ENCODE measurements around the gene PAN3. TPM values are rescaled to one million over a fixed set of nuclear protein-coding genes. Genes with fewer than 3 reads are reported as not detected.
"Not testable (repeated sequence)": the region's sequence is repeated elsewhere in the genome, so short reads cannot be mapped to it uniquely, and the experiment has no call there.

PAN3 gene, protein sequence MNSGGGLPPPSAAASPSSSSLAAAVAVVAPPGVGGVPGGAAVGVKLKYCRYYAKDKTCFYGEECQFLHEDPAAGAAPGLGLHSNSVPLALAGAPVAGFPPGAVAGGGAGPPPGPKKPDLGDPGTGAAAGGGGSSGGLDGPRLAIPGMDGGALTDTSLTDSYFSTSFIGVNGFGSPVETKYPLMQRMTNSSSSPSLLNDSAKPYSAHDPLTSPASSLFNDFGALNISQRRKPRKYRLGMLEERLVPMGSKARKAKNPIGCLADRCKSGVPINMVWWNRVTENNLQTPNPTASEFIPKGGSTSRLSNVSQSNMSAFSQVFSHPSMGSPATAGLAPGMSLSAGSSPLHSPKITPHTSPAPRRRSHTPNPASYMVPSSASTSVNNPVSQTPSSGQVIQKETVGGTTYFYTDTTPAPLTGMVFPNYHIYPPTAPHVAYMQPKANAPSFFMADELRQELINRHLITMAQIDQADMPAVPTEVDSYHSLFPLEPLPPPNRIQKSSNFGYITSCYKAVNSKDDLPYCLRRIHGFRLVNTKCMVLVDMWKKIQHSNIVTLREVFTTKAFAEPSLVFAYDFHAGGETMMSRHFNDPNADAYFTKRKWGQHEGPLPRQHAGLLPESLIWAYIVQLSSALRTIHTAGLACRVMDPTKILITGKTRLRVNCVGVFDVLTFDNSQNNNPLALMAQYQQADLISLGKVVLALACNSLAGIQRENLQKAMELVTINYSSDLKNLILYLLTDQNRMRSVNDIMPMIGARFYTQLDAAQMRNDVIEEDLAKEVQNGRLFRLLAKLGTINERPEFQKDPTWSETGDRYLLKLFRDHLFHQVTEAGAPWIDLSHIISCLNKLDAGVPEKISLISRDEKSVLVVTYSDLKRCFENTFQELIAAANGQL
- 18.4 and 18.5 TPM in 2 replicates for total RNA-seq (2014; rRNA removed; shearing (Covaris generic))
- 14.9 and 20.6 TPM in 2 replicates for polyA plus RNA-seq (2015; cell fraction: cytosol; rRNA removed)
- 49.7 and 65.9 TPM in 2 replicates for polyA plus RNA-seq (2015; cell fraction: nucleus; rRNA removed)

DNA sequence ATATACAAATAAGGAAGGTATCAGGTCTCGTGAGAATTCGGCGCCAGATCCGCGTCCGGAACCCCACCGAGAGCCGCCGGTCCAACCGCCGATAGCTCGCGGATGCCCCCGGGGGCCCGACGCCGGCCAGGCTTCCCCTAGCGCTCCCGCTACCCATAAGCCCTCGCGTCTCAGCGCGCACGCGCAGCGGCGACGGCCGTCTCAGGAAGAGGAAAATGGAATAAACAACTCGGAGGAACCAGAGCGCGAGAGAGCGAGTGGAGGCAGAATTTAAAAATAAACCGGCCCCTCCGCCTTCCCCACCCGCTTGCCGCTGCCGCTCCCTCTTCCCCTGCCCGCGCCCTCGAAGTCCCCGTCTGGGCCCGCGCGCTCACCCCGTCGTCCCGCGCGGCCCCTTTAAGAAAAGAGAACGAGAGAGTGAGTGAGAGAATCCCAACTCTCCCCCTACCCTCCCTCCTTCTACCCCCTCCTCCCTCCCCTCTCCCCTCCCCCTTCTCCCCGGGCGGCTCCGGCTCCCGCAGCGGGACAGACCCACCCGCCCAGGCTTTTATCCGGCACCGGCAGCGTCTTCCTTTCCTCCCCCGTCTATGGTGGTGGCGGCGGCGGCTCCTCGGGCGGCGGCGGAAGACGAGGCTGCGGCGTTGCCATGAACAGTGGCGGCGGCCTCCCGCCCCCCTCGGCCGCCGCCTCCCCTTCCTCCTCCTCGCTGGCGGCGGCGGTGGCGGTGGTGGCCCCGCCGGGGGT is at the start of gene PAN3:
Gene PAN3 (plus strand): TSS at position 534 of the 744 bp plus-strand sequence. CDS start 113 bp downstream, at position 647.
- in situ Hi-C loops (cut with HindIII; ENCODE audit: low pct_unique_long_range_greater_than_20kb, low sequenced_read_pairs), result no loop called here
- peak; percentile 87 for DNase-seq (ENCODE audit: low read depth, low spot score)

DNA sequence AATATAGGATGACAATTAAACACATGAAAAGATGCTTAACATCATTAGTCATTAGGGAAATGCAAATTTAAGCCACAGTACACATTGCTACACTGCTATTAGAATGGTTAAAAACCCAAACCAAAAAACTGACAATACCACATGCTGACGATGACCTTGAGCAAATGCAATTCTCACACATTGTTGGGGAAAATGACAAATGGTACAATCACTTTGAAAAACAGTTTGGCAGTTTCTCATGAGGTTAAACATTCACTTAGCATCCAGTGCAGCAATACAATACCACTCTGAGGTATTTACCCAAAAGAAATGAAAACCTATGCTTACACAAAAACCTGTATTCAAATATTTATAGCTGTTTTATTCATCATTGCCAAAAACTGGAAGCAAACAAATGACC is 49.3 kb upstream of the PAN3 start:
- DNase-seq (ENCODE audit: low read depth, low spot score), result no peak
- in situ Hi-C loops (cut with HindIII; ENCODE audit: low pct_unique_long_range_greater_than_20kb, low sequenced_read_pairs), result no loop called here

DNA sequence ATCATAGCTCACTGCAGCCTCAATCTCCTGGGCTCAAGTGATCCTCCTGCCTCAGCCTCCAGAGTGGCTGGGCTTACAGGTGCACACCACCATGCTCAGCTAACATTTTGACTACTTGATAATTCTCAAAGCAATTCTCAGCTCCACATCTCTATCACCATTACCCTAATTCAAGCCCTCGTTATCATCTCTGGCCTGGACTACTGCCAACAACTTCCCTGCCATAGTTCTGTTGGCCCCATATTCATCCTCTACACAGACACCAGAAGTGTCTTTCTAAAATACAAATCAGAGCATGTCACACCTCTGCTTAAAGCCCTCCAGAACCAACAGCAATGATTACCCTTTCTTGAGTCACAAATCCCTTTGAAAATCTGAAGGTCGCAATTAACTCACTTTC is 45.9 kb upstream of the PAN3 start:
- in situ Hi-C loops (cut with HindIII; ENCODE audit: low pct_unique_long_range_greater_than_20kb, low sequenced_read_pairs), result no loop called here
- DNase-seq (ENCODE audit: low read depth, low spot score), result no peak

DNA sequence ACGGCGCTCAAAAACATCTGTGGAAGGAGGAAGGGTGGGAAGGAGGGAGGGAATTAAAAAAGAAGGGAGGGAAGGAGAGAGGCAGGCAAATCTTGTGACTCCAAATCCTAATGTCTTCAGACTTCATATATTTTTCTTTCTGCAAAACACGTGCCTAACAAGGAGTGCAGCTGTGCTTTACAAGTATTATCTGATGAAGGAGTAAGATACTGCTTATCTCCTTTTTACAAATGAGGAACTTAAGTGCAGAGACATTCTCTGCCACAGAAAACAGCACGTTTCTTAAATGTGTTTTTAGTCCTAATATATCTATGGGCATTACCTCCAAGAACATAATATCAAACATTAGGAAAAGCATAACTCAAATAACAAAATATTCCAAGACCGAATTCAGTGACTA is 44.5 kb upstream of the PAN3 start:
- in situ Hi-C loops (cut with HindIII; ENCODE audit: low pct_unique_long_range_greater_than_20kb, low sequenced_read_pairs), result no loop called here

DNA sequence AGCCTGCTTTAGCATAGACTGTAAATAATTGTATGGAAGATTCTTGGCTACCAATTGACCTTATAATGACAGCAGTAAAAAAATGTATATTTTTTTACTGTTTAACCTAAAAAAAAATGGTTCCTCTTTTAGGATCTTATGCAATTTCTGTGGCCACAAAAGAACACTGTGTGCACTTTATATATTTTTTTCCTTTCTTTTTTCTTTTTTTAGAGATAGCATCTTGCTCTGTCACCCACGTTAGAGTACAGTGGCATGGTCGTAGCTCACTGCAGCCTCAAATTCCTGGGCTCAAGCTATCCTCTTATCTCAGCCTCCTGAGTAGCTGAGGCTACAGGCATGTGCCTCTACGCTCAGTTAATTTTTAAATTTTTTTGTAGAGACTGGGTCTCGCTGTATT is 44.0 kb upstream of the PAN3 start:
- no peak for DNase-seq (ENCODE audit: low read depth, low spot score)
- in situ Hi-C loops (cut with HindIII; ENCODE audit: low pct_unique_long_range_greater_than_20kb, low sequenced_read_pairs), result no loop called here

More for the DNA sequence above, 44.5 kb upstream of the PAN3 start:
- DNase-seq (ENCODE audit: low read depth, low spot score), result no peak

DNA sequence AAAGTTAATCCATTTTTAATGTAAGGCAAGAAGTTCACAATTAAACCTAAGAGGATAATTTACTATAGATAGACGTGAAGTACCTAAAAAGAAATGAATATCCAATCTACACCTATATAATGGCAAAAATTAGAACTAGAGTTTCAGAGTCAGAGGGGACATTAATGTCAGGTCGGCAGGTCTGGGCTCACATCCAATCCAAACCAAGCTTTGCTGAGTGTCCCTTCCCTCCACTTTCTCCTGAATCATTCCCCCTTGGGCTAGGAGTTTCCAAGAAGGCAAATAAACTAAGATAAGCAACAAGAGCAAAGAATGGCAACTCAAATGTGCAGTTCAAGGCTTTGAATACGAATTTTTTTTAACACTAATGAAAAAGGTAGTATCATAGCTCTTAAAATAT is 40.8 kb upstream of the PAN3 start:
- no peak for DNase-seq (ENCODE audit: low read depth, low spot score)
- in situ Hi-C loops (cut with HindIII; ENCODE audit: low pct_unique_long_range_greater_than_20kb, low sequenced_read_pairs), result no loop called here

DNA sequence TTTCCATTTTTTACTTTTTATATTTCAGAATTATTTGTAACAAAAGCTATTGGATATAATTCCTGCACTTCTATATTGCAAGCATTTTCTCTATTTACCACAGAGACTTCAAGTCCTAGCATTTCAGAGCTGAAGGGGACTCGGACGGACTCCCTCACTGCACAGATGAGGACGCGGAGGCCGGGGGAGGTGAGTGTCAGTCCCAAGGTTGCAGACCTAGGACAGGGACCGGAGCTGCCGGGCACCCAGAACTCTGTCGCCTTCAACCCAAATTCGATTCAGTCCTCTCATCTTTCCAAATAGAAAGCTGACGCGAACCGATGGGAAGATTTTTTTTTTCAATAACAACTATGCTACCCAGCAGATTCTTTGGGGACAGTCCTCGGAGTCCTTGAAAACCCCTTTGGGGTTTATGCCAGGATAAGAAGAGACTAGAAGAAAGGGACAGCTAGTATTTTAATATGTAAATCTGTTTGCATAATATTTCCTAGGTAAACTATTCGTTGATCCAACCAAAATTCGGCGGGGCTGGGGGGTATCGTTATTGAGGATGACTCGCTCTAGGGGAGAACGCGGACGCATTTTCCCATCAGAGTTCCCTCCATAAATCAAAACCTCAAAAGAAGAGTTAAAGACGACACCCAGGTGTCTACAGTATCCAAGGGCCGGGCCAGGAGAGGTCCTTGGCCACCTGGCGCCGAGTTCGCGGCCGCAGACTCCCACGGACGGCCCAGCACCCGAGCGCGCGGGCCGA is 38.8 kb upstream of the PAN3 start:
- in situ Hi-C loops (cut with HindIII; ENCODE audit: low pct_unique_long_range_greater_than_20kb, low sequenced_read_pairs), result no loop called here
- no peak for DNase-seq (ENCODE audit: low read depth, low spot score)

DNA sequence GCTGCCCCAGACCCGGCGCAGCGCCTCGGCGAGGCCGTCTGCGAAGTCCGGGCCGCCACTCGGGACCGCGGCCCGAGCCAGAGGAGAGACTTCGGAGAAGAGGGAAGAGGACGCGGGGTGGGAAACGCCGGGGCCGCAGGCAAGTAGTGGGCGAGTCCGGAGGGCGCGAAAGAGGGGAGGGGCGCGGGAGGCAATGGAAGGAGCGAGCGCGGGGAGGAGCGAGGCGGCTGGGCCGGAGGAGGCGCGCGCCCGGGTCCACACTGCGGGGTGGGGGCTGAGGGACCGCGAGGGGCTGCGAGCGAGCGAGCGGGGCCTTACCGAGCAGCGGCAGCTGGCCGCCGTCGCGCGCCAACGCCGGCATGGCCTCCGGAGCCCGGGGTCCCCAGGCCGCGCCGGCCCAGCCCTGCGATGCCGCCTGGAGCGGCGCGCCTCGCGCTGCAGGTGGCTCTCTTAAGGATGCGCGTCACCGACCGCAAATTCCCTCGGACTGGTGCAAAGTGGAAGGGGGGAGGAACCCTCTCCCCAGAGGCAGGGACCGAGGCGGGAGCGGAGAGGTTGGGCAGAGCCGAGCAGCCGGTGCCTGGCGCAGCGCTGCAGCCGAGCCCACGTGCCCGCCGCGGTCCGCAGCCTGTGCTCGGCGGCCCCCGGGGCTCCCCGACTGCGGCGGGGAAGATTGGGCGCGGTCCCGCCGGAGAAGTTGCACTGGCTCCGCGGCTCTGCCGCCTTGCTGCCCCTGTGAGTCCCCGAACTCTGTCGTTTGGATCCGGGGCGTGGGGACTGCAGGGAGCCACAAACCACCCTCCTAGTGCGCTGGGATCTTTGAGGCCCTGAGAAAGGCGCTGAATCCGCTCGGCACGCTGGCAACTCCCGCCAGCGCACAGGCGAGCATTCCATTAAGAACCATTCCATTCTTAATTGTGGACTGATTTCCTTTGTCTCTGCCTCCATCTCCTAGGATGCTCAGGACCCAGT is 37.9 kb upstream of the PAN3 start, which contains the start of gene FLT3:
Gene FLT3 (minus strand): TSS at position 427 of the 972 bp plus-strand sequence. CDS start 66 bp downstream, at position 361.
- in situ Hi-C loops (cut with HindIII; ENCODE audit: low pct_unique_long_range_greater_than_20kb, low sequenced_read_pairs), result no loop called here
- no peak for DNase-seq (ENCODE audit: low read depth, low spot score)

DNA sequence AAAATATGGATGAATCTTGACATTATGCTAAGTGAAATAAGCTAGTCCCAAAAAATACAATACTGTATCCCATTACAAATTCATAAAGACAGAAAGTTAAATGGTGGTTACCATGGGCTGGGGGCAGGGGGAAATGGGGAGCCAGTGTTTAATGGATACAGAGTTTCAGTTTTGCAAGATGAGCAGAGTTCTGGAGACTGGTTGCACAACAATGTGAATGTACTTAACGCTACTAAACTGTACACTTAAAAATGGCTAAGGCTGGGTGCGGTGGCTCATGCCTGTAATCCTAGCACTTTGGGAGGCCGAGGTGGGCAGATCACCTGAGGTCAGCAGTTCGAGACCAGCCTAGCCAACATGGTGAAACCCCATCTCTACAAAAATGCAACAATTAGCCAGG is 36.5 kb upstream of the PAN3 start:
- in situ Hi-C loops (cut with HindIII; ENCODE audit: low pct_unique_long_range_greater_than_20kb, low sequenced_read_pairs); DNase-seq (ENCODE audit: low read depth, low spot score): not testable (repeated sequence)

DNA sequence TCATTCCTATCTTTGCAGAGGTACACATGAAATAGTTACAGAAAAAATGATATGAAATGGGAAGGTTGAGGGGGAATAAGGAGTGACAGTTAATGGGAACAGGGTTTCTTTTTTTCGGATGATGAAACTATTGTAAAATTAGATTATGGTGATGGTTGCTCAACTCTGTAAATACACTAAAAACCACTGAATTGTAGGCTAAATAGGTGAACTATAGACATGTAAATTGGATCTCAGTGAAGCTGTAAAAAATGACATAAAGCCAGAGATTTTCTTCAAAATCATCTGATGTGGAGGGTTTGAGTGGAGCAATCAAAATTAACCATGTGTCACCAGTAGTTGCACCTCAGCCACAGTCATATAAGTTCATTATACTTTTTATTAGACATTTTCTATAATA is 31.4 kb upstream of the PAN3 start:
- DNase-seq (ENCODE audit: low read depth, low spot score), result no peak
- in situ Hi-C loops (cut with HindIII; ENCODE audit: low pct_unique_long_range_greater_than_20kb, low sequenced_read_pairs), result no loop called here

DNA sequence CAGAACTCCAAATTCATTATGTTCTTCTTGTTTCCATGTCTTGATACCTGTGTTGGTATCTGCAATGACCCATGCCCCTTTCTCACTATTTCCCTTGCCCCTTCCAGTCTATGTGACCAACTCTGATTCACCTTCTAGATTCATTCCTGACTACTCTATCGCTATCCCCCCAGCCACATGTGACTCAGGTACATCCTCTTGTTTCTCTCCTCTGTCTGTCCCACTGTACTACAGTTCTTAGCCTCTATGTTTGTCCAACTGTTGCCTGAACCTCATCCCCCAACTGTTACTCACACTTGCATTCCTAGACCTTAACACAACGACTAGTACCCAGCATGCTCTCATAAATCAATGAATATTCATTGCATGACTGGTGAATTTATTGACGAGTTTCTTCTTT is 27.9 kb upstream of the PAN3 start:
- no peak for DNase-seq (ENCODE audit: low read depth, low spot score)
- in situ Hi-C loops (cut with HindIII; ENCODE audit: low pct_unique_long_range_greater_than_20kb, low sequenced_read_pairs), result no loop called here

DNA sequence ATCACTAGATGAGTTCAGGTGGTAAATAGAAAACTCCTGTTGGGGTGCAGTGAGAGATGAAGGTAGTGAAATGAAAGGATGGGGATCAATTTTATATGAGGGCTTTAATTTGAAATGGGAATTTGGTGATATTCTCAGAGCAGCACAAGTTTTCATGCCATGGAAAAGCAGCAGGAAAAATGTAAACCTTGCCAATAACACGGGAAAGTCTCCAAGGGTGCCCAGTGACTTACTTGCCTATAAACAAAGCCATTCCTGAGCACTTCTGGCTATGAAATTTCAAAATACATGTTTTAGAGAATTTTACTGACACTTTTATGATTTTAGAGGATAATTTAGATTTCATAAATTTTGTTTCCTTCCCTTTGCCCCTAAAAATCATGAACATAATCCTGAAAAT is 21.6 kb upstream of the PAN3 start:
- DNase-seq (ENCODE audit: low read depth, low spot score), result no peak
- in situ Hi-C loops (cut with HindIII; ENCODE audit: low pct_unique_long_range_greater_than_20kb, low sequenced_read_pairs), result no loop called here

DNA sequence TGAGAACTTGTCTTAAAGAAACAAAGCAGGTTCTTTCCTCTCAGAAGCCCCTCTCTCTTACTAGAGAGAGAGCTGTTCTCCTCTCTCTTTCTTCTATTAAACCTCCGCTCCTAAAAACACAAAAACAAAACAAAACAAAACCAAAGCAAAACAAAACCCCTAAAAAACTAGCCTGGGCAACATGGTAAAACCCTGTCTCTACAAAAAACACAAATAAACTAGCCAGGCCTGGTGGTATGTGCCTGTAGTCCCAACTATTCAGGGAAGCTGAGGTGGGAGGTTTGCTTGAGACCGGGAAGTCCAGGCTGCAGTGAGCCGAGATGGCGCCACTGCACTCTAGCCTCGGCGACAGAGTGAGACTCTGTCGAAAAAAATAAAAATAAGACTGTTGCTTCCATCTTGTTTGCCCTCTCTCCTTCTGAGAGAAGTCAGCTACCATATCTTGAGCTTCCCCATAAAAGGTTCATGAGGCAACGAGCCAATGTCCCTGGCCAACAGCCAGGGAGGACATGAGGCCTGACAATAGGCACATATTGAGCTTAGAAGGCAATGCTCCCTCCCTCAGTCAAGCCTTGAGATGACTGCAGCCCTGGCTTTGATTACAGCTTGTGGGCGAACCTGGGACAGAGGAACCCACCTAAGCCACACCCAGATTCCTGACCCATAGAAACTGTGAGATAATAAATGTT is 20.5 kb upstream of the PAN3 start:
- DNase-seq (ENCODE audit: low read depth, low spot score), result peak; percentile 22
- in situ Hi-C loops (cut with HindIII; ENCODE audit: low pct_unique_long_range_greater_than_20kb, low sequenced_read_pairs), result no loop called here

DNA sequence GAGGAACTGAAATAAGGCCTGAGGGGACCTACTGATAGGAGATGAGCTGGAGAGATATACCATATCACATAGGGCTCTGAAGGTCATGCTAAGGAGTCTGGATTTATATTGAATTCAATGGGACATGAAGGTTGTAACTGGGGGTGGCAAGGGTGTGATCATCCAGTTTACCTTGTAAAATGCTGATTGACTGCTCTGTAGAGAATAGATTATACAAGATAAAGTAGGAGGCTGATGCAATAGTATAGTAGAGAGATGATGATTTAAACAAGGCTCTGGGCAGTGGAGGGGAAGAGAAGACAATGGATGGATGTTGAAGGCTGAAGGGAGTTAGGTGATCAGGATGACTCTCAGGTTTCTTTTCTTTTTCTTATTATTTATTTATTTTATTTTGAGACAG is 18.0 kb upstream of the PAN3 start:
- in situ Hi-C loops (cut with HindIII; ENCODE audit: low pct_unique_long_range_greater_than_20kb, low sequenced_read_pairs), result no loop called here
- DNase-seq (ENCODE audit: low read depth, low spot score), result no peak

DNA sequence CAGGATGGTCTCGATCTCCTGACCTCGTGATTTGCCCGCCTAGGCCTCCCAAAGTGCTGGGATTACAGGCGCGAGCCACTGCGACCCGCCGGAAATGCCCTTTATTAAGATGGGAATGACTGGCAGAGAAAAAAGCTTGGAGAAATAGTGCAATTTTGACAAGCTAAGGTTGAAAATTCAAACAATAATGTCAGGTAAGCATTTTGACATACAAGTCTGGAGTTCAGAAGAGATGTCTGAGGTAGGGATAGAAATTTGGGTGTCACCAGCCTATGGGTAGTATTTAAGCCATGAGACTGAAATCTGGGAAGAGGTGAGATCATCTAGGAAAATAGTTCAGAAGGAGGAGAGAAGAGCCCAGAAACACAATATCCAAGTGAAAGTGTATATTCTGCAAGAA is 17.1 kb upstream of the PAN3 start:
- in situ Hi-C loops (cut with HindIII; ENCODE audit: low pct_unique_long_range_greater_than_20kb, low sequenced_read_pairs), result no loop called here
- DNase-seq (ENCODE audit: low read depth, low spot score), result no peak

DNA sequence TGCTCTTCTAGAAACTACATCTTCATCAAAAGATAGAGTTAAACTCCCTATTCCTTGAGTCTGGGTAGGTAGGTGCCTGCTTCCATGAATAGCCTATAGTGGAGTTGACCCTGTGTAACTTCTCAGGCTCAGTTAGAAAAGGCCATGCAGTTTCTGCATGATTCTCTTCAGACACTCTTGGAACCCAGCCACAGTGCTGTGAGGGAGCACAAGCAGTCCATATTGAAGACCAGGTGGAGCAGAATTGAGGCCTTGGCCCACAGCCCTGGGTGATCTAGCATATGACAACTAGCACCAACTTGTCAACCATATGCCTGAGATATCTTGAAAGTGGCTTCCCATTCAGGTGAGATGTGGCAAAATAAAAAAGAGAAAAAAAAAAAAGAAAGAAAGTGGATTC is 10.3 kb upstream of the PAN3 start:
- DNase-seq (ENCODE audit: low read depth, low spot score), result no peak
- in situ Hi-C loops (cut with HindIII; ENCODE audit: low pct_unique_long_range_greater_than_20kb, low sequenced_read_pairs), result no loop called here
